K562 (cell line): ENCODE results near the gene ITGA7. TPM values are rescaled to one million over a fixed set of nuclear protein-coding genes. Genes with fewer than 3 reads are reported as not detected.

Source experiments
- CBFA2T3 ChIP-seq: fragments of 450-650 bp; IDR thresholded peaks from 2 replicates; pipeline ENCODE4 v1.6.1; 2017
- CBX5 ChIP-seq: IDR thresholded peaks from 2 replicates; pipeline ENCODE4 v1.6.1; 2014; ENCODE audit warnings: low read depth, borderline replicate concordance
- E2F6 ChIP-seq, 2 experiments: IDR thresholded peaks; 2 replicates each; pipeline ENCODE4 v1.6.1; 2011; ENCODE audit warnings: borderline replicate concordance in 1 of 2, control low read depth in 1 of 2, low read depth in 1 of 2, low read length in 1 of 2, mild to moderate bottlenecking in 1 of 2, mixed read lengths in 1 of 2, moderate library complexity in 1 of 2; ENCODE audit not compliant: insufficient read depth in 1 of 2, insufficient read length in 1 of 2, poor library complexity in 1 of 2, severe bottlenecking in 1 of 2; ENCODE audit errors: extremely low read depth in 1 of 2
- ELF2 ChIP-seq: fragments of 250-450 bp; sonication (Bioruptor Pico); IDR thresholded peaks from 2 replicates; pipeline ENCODE4 v1.5.0; 2021; ENCODE audit warnings: mild to moderate bottlenecking
- HDAC1 ChIP-seq, 2 experiments: fragments of 450-650 bp; IDR thresholded peaks; 2 replicates each; pipeline ENCODE4 v1.6.1; 2016 to 2017; ENCODE audit warnings: inconsistent platforms in 1 of 2, mild to moderate bottlenecking in 1 of 2, moderate library complexity in 1 of 2
- MBD2 ChIP-seq: sonication (generic); IDR thresholded peaks from 2 replicates; pipeline ENCODE4 v1.6.1; 2016; ENCODE audit warnings: low read depth, borderline replicate concordance
- NR2C2 ChIP-seq, 2 experiments: fragments of 200-800 bp in 1 of 2; sonication (Bioruptor generic) in 1 of 2; sonication (generic) in 1 of 2; formaldehyde crosslinking in 1 of 2; IDR thresholded peaks; 2 replicates each; pipeline versions ENCODE4 v1.6.1 to v1.8.0; 2016 to 2022; ENCODE audit warnings: mild to moderate bottlenecking in 1 of 2, missing compliant biosample characterization in 1 of 2, missing genetic modification characterization in 1 of 2, missing genetic modification reagents in 1 of 2
- RBFOX2 ChIP-seq: fragments of 200-400 bp; formaldehyde crosslinking; IDR thresholded peaks from 2 replicates; pipeline ENCODE4 v1.6.1; 2017; ENCODE audit warnings: low read depth, mild to moderate bottlenecking, low read length, moderate library complexity
- SRF ChIP-seq, 2 experiments: fragments of 250-450, 450-650 bp in 1 of 2; sonication (Bioruptor Pico) in 1 of 2; sonication (generic) in 1 of 2; formaldehyde crosslinking; IDR thresholded peaks; 2 replicates each; pipeline versions ENCODE4 v1.5.0 to v1.5.1; 2020 to 2022; ENCODE audit warnings: mild to moderate bottlenecking in 1 of 2, missing genetic modification reagents in 1 of 2
- TCF7L2 ChIP-seq: fragments of 150-350 bp; IDR thresholded peaks from 2 replicates; pipeline ENCODE4 v1.6.1; 2016; ENCODE audit warnings: low read depth, mild to moderate bottlenecking, low read length, moderate library complexity
- YY1 ChIP-seq, 3 experiments: IDR thresholded peaks; 2 replicates each; pipeline ENCODE4 v1.6.1; 2011; ENCODE audit warnings: low read length in 2 of 3, mild to moderate bottlenecking in 2 of 3, moderate library complexity in 2 of 3, borderline replicate concordance in 1 of 3, control low read depth in 1 of 3, low read depth in 1 of 3; ENCODE audit not compliant: insufficient read depth in 3 of 3, insufficient replicate concordance in 2 of 3, control insufficient read depth in 1 of 3, insufficient read length in 1 of 3; ENCODE audit errors: extremely low read depth in 1 of 3
- ZBTB9 ChIP-seq: fragments of 450-650 bp; formaldehyde crosslinking; IDR thresholded peaks from 2 replicates; pipeline ENCODE4 v1.4.0; 2020; ENCODE audit warnings: mild to moderate bottlenecking, moderate library complexity
- ZNF23 ChIP-seq: fragments of 250-450 bp; sonication (Bioruptor Pico); IDR thresholded peaks from 2 replicates; pipeline ENCODE4 v1.4.0; 2020; ENCODE audit warnings: mild to moderate bottlenecking
- ZNF324 ChIP-seq: fragments of 250-450 bp; sonication (Bioruptor Pico); IDR thresholded peaks from 2 replicates; pipeline ENCODE4 v1.4.0; 2020; ENCODE audit warnings: mild to moderate bottlenecking
- ZNF384 ChIP-seq: IDR thresholded peaks from 2 replicates; pipeline ENCODE4 v1.6.1; 2012; ENCODE audit warnings: low read depth, low read length, improper control_type of control experiment
- polyA plus RNA-seq, 8 experiments: library from polyadenylated mRNA; depleted of rRNA in 4 of 8; stranded (reverse) in 5 of 8; unstranded in 3 of 8; fragments of >200 nt; fragmentation: Nextera tagmentation in 2 of 8; fragmentation: Illumina TruSeq in 1 of 8; extraction: Ambion mirVana in 2 of 8; extraction: Trizol in 1 of 8; gene quantifications; 2 replicates each; pipeline versions ENCODE4 v1.2.1 to v1.2.3, GENCODE V29; 2011 to 2014; ENCODE audit warnings: inconsistent platforms in 1 of 8, missing spikeins in 1 of 8
- total RNA-seq, 7 experiments: library from RNA; depleted of rRNA in 6 of 7; stranded (reverse); fragments of >200 nt in 6 of 7; fragmentation: Illumina TruSeq in 2 of 7; extraction: Trizol in 2 of 7; gene quantifications; 2 replicates each; pipeline versions ENCODE4 v1.2.1 to v1.2.3, GENCODE V29; 2011 to 2021; ENCODE audit warnings: low replicate concordance in 1 of 7
- TF ChIP-seq, protein P1 (sequence below), 3 experiments: fragments of 200-800 bp in 1 of 3; sonication (Bioruptor generic) in 1 of 3; sonication (generic) in 1 of 3; formaldehyde crosslinking in 1 of 3; IDR thresholded peaks; 2 replicates each; pipeline versions ENCODE4 v1.6.1 to v1.8.0; 2016 to 2022; ENCODE audit warnings: mild to moderate bottlenecking in 2 of 3, missing compliant biosample characterization in 2 of 3, missing genetic modification characterization in 2 of 3, missing genetic modification reagents in 1 of 3
- TF ChIP-seq, protein P2 (sequence below), 3 experiments: fragments of 200-800 bp in 1 of 3; fragments of 250-450 bp in 1 of 3; fragments of 450-650 bp in 1 of 3; sonication (Bioruptor Pico) in 1 of 3; sonication (Bioruptor generic) in 1 of 3; formaldehyde crosslinking in 1 of 3; IDR thresholded peaks; 2 replicates each; pipeline versions ENCODE4 v1.6.1 to v1.8.0; 2016 to 2022; ENCODE audit warnings: mild to moderate bottlenecking in 2 of 3, missing genetic modification characterization in 2 of 3, missing compliant biosample characterization in 1 of 3, moderate library complexity in 1 of 3

The ITGA7 gene
- total and polyA plus RNA-seq, 9 of the 15 experiments (the other 6 are each of a cell fraction or from before 2014, with no cell fraction given), result 0.11 to 2.3 (median 0.56) TPM; not detected in 1

DNA sequence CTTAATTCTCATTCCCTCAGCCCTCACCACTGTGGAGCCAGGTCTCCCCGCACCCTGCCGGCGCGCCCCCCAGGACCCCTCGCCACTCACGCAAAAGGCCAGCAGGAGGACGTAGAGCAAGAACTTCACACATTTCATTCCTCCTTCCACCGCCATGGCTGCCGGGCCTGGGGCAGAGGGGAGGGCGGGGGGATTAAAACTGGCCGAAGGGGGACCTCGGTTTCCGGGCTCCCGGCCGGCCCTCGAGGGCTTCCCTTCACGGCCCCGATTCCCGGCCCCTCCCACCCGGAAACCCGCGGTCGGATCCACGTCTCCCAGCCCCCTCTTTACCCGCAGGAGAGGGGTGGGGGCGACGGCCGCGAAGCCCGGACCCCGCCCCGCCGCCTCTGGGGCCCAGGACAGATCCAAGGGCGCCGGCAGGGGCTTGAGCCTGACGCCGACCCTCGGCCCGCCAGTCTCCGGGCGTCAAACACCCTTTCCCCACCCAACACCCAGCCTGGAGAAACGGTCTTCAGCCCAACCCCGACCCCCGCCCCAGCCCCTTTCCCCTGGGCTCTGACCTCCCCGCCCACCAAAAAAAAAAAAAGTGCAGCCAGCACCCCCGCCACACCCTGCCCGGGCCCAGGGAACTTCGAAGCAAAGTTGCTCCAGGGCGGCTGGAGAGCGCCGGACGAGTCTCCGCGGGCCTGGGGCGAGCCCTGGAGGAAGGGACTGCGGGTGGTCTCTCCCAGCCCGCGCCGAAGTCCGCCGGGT, 20.7 kb upstream of the ITGA7 start (continued):
- no peak for TF ChIP-seq NR2C2 (CRISPR knock-in tag; IDR thresholded peaks at IDR 0.05)
- TF ChIP-seq NR2C2 (tag; IDR thresholded peaks at IDR 0.05), result peak; percentile 7; the same call in 1 of the 2 replicates
- no peak for TF ChIP-seq CBFA2T3
- TF ChIP-seq, protein P1, sequence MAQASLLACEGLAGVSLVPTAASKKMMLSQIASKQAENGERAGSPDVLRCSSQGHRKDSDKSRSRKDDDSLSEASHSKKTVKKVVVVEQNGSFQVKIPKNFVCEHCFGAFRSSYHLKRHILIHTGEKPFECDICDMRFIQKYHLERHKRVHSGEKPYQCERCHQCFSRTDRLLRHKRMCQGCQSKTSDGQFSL (CRISPR knock-in tag; IDR thresholded peaks at IDR 0.05), result 0 out of 2 replicates have a peak, but pooled peaks have one; percentile 17
- TF ChIP-seq, protein P1 (tag; IDR thresholded peaks at IDR 0.05), result no peak
- TF ChIP-seq ZNF384, result peak; percentile 79
- peak; percentile 56 for TF ChIP-seq RBFOX2
- no peak for TF ChIP-seq ZNF324 (CRISPR knock-in tag)
- peak in 1 of 2 experiments; percentile 25 for TF ChIP-seq E2F6 (IDR thresholded peaks at IDR 0.05; ENCODE audit: borderline replicate concordance in 1 of 2, extremely low read depth in 1 of 2, insufficient read depth in 1 of 2, insufficient read length in 1 of 2, low read depth in 1 of 2, low read length in 1 of 2, poor library complexity in 1 of 2, severe bottlenecking in 1 of 2)
- peak in 1 of 2 experiments; percentile 10; a peak in 1 of 4 replicates for TF ChIP-seq SRF (CRISPR knock-in tag; IDR thresholded peaks at IDR 0.05)
- TF ChIP-seq ELF2, result 0 out of 2 replicates have a peak, but pooled peaks have one; percentile 52
- peak in 2 of 3 experiments; percentile 48 to 58 for TF ChIP-seq YY1 (IDR thresholded peaks at IDR 0.05; ENCODE audit: borderline replicate concordance in 1 of 3, control insufficient read depth in 1 of 3, extremely low read depth in 1 of 3, insufficient read depth in 3 of 3, insufficient read length in 1 of 3, insufficient replicate concordance in 2 of 3, low read depth in 1 of 3, low read length in 2 of 3)
- no peak for TF ChIP-seq HDAC1 (IDR thresholded peaks at IDR 0.05)
- no peak for TF ChIP-seq TCF7L2
- TF ChIP-seq ZBTB9, result peak; percentile 5; the same call in 1 of the 2 replicates
- TF ChIP-seq, protein P2, sequence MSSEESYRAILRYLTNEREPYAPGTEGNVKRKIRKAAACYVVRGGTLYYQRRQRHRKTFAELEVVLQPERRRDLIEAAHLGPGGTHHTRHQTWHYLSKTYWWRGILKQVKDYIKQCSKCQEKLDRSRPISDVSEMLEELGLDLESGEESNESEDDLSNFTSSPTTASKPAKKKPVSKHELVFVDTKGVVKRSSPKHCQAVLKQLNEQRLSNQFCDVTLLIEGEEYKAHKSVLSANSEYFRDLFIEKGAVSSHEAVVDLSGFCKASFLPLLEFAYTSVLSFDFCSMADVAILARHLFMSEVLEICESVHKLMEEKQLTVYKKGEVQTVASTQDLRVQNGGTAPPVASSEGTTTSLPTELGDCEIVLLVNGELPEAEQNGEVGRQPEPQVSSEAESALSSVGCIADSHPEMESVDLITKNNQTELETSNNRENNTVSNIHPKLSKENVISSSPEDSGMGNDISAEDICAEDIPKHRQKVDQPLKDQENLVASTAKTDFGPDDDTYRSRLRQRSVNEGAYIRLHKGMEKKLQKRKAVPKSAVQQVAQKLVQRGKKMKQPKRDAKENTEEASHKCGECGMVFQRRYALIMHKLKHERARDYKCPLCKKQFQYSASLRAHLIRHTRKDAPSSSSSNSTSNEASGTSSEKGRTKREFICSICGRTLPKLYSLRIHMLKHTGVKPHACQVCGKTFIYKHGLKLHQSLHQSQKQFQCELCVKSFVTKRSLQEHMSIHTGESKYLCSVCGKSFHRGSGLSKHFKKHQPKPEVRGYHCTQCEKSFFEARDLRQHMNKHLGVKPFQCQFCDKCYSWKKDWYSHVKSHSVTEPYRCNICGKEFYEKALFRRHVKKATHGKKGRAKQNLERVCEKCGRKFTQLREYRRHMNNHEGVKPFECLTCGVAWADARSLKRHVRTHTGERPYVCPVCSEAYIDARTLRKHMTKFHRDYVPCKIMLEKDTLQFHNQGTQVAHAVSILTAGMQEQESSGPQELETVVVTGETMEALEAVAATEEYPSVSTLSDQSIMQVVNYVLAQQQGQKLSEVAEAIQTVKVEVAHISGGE (CRISPR knock-in tag; IDR thresholded peaks at IDR 0.05), result no peak
- TF ChIP-seq CBX5, result no peak
- no peak for TF ChIP-seq ZNF23
- no peak for TF ChIP-seq MBD2
